Measurements from ENCODE around the gene LRIG1. TPM values are rescaled to one million over a fixed set of nuclear protein-coding genes. Genes with fewer than 3 reads are reported as not detected.

Gene LRIG1
- total RNA-seq, 4 donors from 2014 or later, result 48.6 to 58.6 (median 52.5) TPM

GRCh38 chr3:66443118-66443803, 57.6 kb downstream of the LRIG1 start:
- TF ChIP-seq POLR2A (IDR thresholded peaks at IDR 0.05) (no peak), EP300 (IDR thresholded peaks at IDR 0.05) (no peak)
- TF ChIP-seq, protein P1, sequence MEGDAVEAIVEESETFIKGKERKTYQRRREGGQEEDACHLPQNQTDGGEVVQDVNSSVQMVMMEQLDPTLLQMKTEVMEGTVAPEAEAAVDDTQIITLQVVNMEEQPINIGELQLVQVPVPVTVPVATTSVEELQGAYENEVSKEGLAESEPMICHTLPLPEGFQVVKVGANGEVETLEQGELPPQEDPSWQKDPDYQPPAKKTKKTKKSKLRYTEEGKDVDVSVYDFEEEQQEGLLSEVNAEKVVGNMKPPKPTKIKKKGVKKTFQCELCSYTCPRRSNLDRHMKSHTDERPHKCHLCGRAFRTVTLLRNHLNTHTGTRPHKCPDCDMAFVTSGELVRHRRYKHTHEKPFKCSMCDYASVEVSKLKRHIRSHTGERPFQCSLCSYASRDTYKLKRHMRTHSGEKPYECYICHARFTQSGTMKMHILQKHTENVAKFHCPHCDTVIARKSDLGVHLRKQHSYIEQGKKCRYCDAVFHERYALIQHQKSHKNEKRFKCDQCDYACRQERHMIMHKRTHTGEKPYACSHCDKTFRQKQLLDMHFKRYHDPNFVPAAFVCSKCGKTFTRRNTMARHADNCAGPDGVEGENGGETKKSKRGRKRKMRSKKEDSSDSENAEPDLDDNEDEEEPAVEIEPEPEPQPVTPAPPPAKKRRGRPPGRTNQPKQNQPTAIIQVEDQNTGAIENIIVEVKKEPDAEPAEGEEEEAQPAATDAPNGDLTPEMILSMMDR (IDR thresholded peaks at IDR 0.05), result no peak
- Histone ChIP-seq H3K27ac (peak overlapping the region; percentile 65 to 82 (median 77)), H3K9me3 (no peaks in the 10 kb centered on the region), H3K27me3 (no peaks in the 10 kb centered on the region), H3K4me3 (no peak overlapping the region), H3K36me3 (no peaks in the 10 kb centered on the region), H3K4me1 (peaks cover 0 to 57% (median 29%) of the 10 kb centered on the region in 4 donors)
- WGBS, 2 donors, result 56 to 63% methylated on average over 10 of the region's 10 CpGs
- no peak for DNase-seq (ENCODE audit: low spot score in 2 of 2)

DNA sequence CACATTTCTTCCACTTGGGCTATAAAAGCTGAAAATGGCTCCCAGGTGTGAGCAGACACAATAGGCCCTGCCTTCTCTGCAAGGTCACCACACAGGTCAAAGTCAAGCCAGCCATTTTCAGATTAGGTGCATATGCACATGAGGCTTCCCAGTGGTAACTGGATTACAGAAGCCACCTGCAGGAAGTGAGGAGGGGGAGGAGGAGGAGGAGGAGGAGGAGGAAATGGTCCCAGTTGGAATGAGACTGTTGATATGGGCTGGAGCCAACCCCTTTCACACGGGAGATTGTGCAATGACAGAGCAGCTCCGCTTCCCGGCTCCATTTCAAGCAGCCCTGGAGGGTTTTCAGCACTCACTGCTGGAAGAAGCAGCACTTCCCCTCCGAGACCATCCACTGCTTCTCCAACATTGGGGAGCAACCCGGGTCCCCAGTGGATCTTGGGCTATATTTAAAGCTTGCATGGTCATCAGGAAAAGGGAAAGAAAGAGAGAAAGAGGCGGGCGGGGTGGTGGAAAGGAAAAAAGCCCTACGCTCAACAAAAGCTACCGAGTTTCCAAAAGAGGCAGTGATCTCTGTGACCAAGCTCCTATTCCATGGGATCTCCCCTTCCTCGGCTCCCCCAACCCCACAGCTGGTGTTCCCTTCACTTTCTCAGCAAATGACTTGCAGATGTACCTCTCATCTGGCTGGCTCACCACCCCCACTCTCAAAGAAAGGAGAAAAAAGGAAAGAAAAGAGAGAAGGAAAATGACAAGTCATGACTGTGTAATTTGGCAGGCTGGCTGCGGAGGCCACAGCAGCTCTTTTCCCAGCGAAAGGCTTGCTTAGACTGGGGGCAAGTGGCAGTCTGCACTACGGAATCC, 58.3 kb downstream of the LRIG1 start:
- Histone ChIP-seq H3K36me3 (no peaks in the 10 kb centered on the region), H3K4me1 (peaks cover 0 to 57% (median 29%) of the 10 kb centered on the region in 4 donors), H3K27ac (peak overlapping the region; percentile 65 to 82 (median 77)), H3K4me3 (no peak overlapping the region), H3K27me3 (no peaks in the 10 kb centered on the region), H3K9me3 (no peaks in the 10 kb centered on the region)
- DNase-seq (ENCODE audit: low spot score in 2 of 2), result peak; percentile 65 to 79
- 18 to 20% methylated on average over 13 of the region's 13 CpGs for WGBS, 2 donors
- TF ChIP-seq EP300 (IDR thresholded peaks at IDR 0.05) (peak in 1 of 2 donors; percentile 40), POLR2A (IDR thresholded peaks at IDR 0.05) (no peak)

DNA sequence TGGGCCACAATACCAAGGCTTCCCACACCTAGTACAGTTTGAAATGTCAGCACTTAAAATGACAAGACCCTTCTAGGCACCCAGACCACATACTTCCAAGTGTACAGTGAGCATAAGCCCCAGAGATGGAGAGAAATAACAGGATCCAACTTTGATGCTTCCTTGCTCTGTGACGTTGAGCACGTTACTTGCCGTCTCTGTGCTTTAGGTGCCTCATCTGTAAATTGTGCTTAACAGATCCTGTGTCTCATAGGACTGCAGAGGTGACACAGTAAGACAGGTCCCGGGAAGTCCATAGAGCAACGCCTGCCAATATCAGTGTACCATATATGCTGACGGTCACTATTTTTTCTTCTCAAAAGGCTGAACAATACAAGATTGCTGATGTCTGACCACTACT, 59.1 kb downstream of the LRIG1 start:
- Histone ChIP-seq H3K36me3 (no peaks in the 10 kb centered on the region), H3K4me3 (no peak overlapping the region), H3K27me3 (no peaks in the 10 kb centered on the region), H3K27ac (peak overlapping the region in 3 of 4 donors; percentile 65 to 82 (median 80)), H3K4me1 (peaks cover 0 to 64% (median 29%) of the 10 kb centered on the region in 4 donors), H3K9me3 (no peaks in the 10 kb centered on the region)
- no peak for DNase-seq (ENCODE audit: low spot score in 2 of 2)
- 92% methylated on average over 6 of the region's 6 CpGs for WGBS, 2 donors
- TF ChIP-seq POLR2A (IDR thresholded peaks at IDR 0.05), result no peak
- no peak for TF ChIP-seq EP300 (IDR thresholded peaks at IDR 0.05)
- TF ChIP-seq, protein P1 (IDR thresholded peaks at IDR 0.05), result no peak

DNA sequence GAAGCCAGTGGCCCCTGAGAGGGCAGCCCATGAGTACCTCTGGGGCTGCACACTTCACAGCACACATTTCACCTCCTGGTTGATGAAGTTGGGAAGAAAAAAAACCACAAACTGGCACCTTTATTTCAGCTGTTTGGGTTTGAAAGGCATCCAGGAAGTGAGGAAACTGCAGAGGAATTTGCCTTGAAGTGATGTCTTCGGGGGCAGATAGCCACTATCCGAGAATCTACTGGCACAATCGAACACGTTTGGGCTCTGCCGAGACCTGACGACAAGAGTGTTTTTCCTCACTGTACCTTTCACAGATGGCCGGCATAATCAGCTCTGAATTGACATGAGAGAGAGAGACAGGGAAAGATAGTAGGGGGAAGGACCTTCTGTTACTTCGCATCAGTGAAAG, 59.7 kb downstream of the LRIG1 start:
- no peaks in the 10 kb centered on the region for H3K27me3 ChIP-seq
- H3K4me1 ChIP-seq, result peaks cover 0 to 69% (median 29%) of the 10 kb centered on the region in 4 donors
- TF ChIP-seq EP300 (IDR thresholded peaks at IDR 0.05), result no peak
- TF ChIP-seq, protein P1 (IDR thresholded peaks at IDR 0.05), result no peak
- no peak for TF ChIP-seq POLR2A (IDR thresholded peaks at IDR 0.05)
- no peak for DNase-seq (ENCODE audit: low spot score in 2 of 2)
- WGBS, 2 donors, result 34 to 39% methylated on average over 7 to 8 of the region's 8 CpGs
- no peak overlapping the region for H3K4me3 ChIP-seq
- H3K36me3 ChIP-seq, result no peaks in the 10 kb centered on the region
- no peaks in the 10 kb centered on the region for H3K9me3 ChIP-seq
- H3K27ac ChIP-seq, result peak overlapping the region in 3 of 4 donors; percentile 65 to 82 (median 80)

GRCh38 chr3:66439666-66440344, 61.0 kb downstream of the LRIG1 start:
- H3K36me3 ChIP-seq, result no peaks in the 10 kb centered on the region
- WGBS, 2 donors, result 62 to 68% methylated on average over 7 of the region's 7 CpGs
- no peak for DNase-seq (ENCODE audit: low spot score in 2 of 2)
- no peaks in the 10 kb centered on the region for H3K9me3 ChIP-seq
- H3K4me1 ChIP-seq, result peaks cover 0 to 66% (median 29%) of the 10 kb centered on the region in 4 donors
- H3K27me3 ChIP-seq, result no peaks in the 10 kb centered on the region
- no peak for TF ChIP-seq POLR2A (IDR thresholded peaks at IDR 0.05)
- TF ChIP-seq, protein P1 (IDR thresholded peaks at IDR 0.05), result no peak
- TF ChIP-seq EP300 (IDR thresholded peaks at IDR 0.05), result no peak
- no peak overlapping the region for H3K27ac ChIP-seq
- no peak overlapping the region for H3K4me3 ChIP-seq

All from tibial nerve (tissue), 4 donors.